CD14-positive monocyte (primary cell): ENCODE data around the gene NUP85. TPM values are rescaled to one million over a fixed set of nuclear protein-coding genes. Genes with fewer than 3 reads are reported as not detected.
"Not testable (repeated sequence)": the region's sequence is repeated elsewhere in the genome, so short reads cannot be mapped to it uniquely, and the experiment has no call there.

Source experiments
- DNase-seq, 3 donors: peaks; one replicate each; pipeline ENCODE4 v3.0.0-alpha.2; 2011 to 2022
- H2AFZ ChIP-seq: 2 replicates; pipeline ENCODE4 v1.6.0; 2012; ENCODE audit warnings: mild to moderate bottlenecking, low read depth, low read length, inconsistent platforms; ENCODE audit not compliant: insufficient read depth, poor library complexity, severe bottlenecking
- H3K27ac ChIP-seq, 2 donors: 1 replicate in 1 of 2; 2 replicates in 1 of 2; pipeline ENCODE4 v1.5.1; 2012 to 2013; ENCODE audit warnings: low read length in 2 of 2, control low read depth in 1 of 2, inconsistent platforms in 1 of 2, low read depth in 1 of 2, mild to moderate bottlenecking in 1 of 2
- H3K27me3 ChIP-seq, 2 donors: one replicate each; pipeline versions ENCODE4 v1.6.0 to v1.6.1; 2011 to 2013; ENCODE audit warnings: low read length in 2 of 2; ENCODE audit not compliant: control insufficient read depth in 2 of 2, insufficient read depth in 2 of 2
- H3K36me3 ChIP-seq, 2 donors: replicated peaks in 1 of 2; 1 replicate in 1 of 2; 2 replicates in 1 of 2; pipeline versions ENCODE4 v1.5.1 to v1.6.1; 2012 to 2013; ENCODE audit warnings: low read length in 2 of 2, control low read depth in 1 of 2, inconsistent platforms in 1 of 2, mild to moderate bottlenecking in 1 of 2; ENCODE audit not compliant: insufficient read depth in 2 of 2, control insufficient read depth in 1 of 2
- H3K4me1 ChIP-seq, 2 donors: 1 replicate in 1 of 2; 2 replicates in 1 of 2; pipeline versions ENCODE4 v1.5.1 to v1.6.1; 2012 to 2013; ENCODE audit warnings: low read length in 2 of 2, control low read depth in 1 of 2, inconsistent platforms in 1 of 2, mild to moderate bottlenecking in 1 of 2, moderate library complexity in 1 of 2; ENCODE audit not compliant: insufficient read depth in 2 of 2, control insufficient read depth in 1 of 2
- H3K4me2 ChIP-seq: replicated peaks from 2 replicates; pipeline ENCODE3; 2012; ENCODE audit warnings: low read length, moderate library complexity, mild to moderate bottlenecking; ENCODE audit not compliant: poor library complexity, severe bottlenecking; ENCODE audit errors: extremely low read depth
- H3K4me3 ChIP-seq, 3 experiments: fragments of 200-600 bp in 1 of 3; sonication (generic) in 1 of 3; replicated peaks in 1 of 3; 1 replicate in 2 of 3; 2 replicates in 1 of 3; pipeline ENCODE4 v1.5.1; 2011 to 2013; ENCODE audit warnings: low read length in 3 of 3, mild to moderate bottlenecking in 3 of 3, control low read depth in 2 of 3, low read depth in 2 of 3, inconsistent platforms in 1 of 3, moderate library complexity in 1 of 3
- H3K79me2 ChIP-seq: 2 replicates; pipeline ENCODE4 v1.6.0; 2012; ENCODE audit warnings: mild to moderate bottlenecking, control low read depth, inconsistent platforms, low read length, moderate library complexity; ENCODE audit not compliant: insufficient read depth
- H3K9ac ChIP-seq: 2 replicates; pipeline ENCODE4 v1.6.0; 2017; ENCODE audit warnings: low read length, mild to moderate bottlenecking; ENCODE audit not compliant: insufficient read depth, poor library complexity, severe bottlenecking
- H3K9me3 ChIP-seq, 2 donors: replicated peaks in 1 of 2; 1 replicate in 1 of 2; 2 replicates in 1 of 2; pipeline versions ENCODE4 v1.5.1 to v1.6.1; 2012 to 2013; ENCODE audit warnings: low read length in 2 of 2, control low read depth in 1 of 2; ENCODE audit not compliant: control insufficient read depth in 1 of 2, insufficient read depth in 1 of 2
- H4K20me1 ChIP-seq: 2 replicates; pipeline ENCODE4 v1.6.0; 2012; ENCODE audit warnings: mild to moderate bottlenecking, low read length, control low read depth, moderate library complexity; ENCODE audit not compliant: insufficient read depth
- H3K27ac Mint-ChIP-seq, 7 donors: one replicate each; pipeline ENCODE4 v1.8.0; 2020; ENCODE audit warnings: mild to moderate bottlenecking in 7 of 7, mixed read lengths in 7 of 7, moderate library complexity in 6 of 7, inconsistent platforms in 2 of 7
- H3K27me3 Mint-ChIP-seq, 3 donors: one replicate each; pipeline ENCODE4 v1.8.0; 2021 to 2022; ENCODE audit warnings: low read depth in 3 of 3, mild to moderate bottlenecking in 3 of 3, mixed read lengths in 3 of 3, moderate library complexity in 3 of 3, inconsistent platforms in 1 of 3
- H3K36me3 Mint-ChIP-seq, 2 donors: one replicate each; pipeline ENCODE4 v1.8.0; 2020; ENCODE audit warnings: mixed read lengths in 2 of 2, inconsistent platforms in 1 of 2, mild to moderate bottlenecking in 1 of 2
- H3K4me1 Mint-ChIP-seq: one replicate; pipeline ENCODE4 v1.8.0; 2020; ENCODE audit warnings: mild to moderate bottlenecking, mixed read lengths
- H3K4me3 Mint-ChIP-seq, 2 donors: one replicate each; pipeline ENCODE4 v1.8.0; 2020; ENCODE audit warnings: mild to moderate bottlenecking in 2 of 2, mixed read lengths in 2 of 2, moderate library complexity in 1 of 2
- H3K9me3 Mint-ChIP-seq, 7 donors: one replicate each; pipeline ENCODE4 v1.8.0; 2020 to 2022; ENCODE audit warnings: mixed read lengths in 7 of 7, mild to moderate bottlenecking in 6 of 7, moderate library complexity in 6 of 7, inconsistent platforms in 2 of 7
- WGBS: methylation state at CpG from one replicate; pipeline ENCODE4 v1.1.5; 2013; ENCODE audit warnings: missing lambda C conversion rate; ENCODE audit not compliant: insufficient coverage; 5-methylcytosine and 5-hydroxymethylcytosine counted together
- intact Hi-C, 2 donors: fragments of 100-400 bp; cut with micrococcal nuclease; formaldehyde crosslinking; loops; one replicate each; pipeline versions ENCODE4 v1.15.0 to v1.15.1; 2023
- polyA plus RNA-seq, 3 donors: library from polyadenylated mRNA; depleted of rRNA in 1 of 3; unstranded in 2 of 3; stranded (reverse) in 1 of 3; fragments of 300-500 nt in 2 of 3; fragments of >200 nt in 1 of 3; fragmentation: Illumina TruSeq in 2 of 3; gene quantifications; 1 replicate in 2 of 3; 2 replicates in 1 of 3; pipeline ENCODE4 v1.2.3, GENCODE V29; 2012 to 2021
- TF ChIP-seq, protein P1 (sequence below): fragments of 200-600 bp; IDR thresholded peaks from one replicate; pipeline ENCODE4 v1.8.0; 2022; ENCODE audit warnings: antibody characterized with exemption, mild to moderate bottlenecking

NUP85 gene
- polyA plus RNA-seq, 3 donors, result 36.3 to 94.2 (median 38.7) TPM

- intact Hi-C loops, result no loop called here
- Histone ChIP-seq H4K20me1 (no peaks in the 10 kb centered on the region), H3K4me1 (peaks cover 3 to 5% of the 10 kb centered on the region in 2 donors), H2AFZ (no peak overlapping the region), H3K4me2 (no peak overlapping the region), H3K27ac (no peak overlapping the region), H3K36me3 (peaks cover 27 to 64% of the 10 kb centered on the region in 2 donors), H3K9me3 (no peaks in the 10 kb centered on the region), H3K79me2 (peaks cover 27% of the 10 kb centered on the region), H3K27me3 (no peaks in the 10 kb centered on the region), H3K9ac (no peak overlapping the region), H3K4me3 (no peak overlapping the region)
- H3K27ac Mint-ChIP-seq, result no peak overlapping the region
- TF ChIP-seq, protein P1, sequence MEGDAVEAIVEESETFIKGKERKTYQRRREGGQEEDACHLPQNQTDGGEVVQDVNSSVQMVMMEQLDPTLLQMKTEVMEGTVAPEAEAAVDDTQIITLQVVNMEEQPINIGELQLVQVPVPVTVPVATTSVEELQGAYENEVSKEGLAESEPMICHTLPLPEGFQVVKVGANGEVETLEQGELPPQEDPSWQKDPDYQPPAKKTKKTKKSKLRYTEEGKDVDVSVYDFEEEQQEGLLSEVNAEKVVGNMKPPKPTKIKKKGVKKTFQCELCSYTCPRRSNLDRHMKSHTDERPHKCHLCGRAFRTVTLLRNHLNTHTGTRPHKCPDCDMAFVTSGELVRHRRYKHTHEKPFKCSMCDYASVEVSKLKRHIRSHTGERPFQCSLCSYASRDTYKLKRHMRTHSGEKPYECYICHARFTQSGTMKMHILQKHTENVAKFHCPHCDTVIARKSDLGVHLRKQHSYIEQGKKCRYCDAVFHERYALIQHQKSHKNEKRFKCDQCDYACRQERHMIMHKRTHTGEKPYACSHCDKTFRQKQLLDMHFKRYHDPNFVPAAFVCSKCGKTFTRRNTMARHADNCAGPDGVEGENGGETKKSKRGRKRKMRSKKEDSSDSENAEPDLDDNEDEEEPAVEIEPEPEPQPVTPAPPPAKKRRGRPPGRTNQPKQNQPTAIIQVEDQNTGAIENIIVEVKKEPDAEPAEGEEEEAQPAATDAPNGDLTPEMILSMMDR, result no peak
- WGBS, result no CpG with 5 or more reads among the region's 6 CpGs
- H3K36me3 Mint-ChIP-seq, result peaks cover 40 to 76% of the 10 kb centered on the region in 2 donors
- peaks cover 7% of the 10 kb centered on the region for H3K4me1 Mint-ChIP-seq
- H3K4me3 Mint-ChIP-seq, result no peak overlapping the region
- DNase-seq, result no peak
- H3K9me3 Mint-ChIP-seq, result no peaks in the 10 kb centered on the region
- H3K27me3 Mint-ChIP-seq, result peaks cover 0 to 2% (median 0%) of the 10 kb centered on the region in 3 donors
Measured at GRCh38 chr17:75277664-75278071, 72.2 kb downstream of the NUP85 start.

- H3K27ac ChIP-seq, H3K9me3 Mint-ChIP-seq, H3K9ac ChIP-seq, H3K4me1 Mint-ChIP-seq, H3K4me2 ChIP-seq, H3K27ac Mint-ChIP-seq, DNase-seq, H3K4me1 ChIP-seq, H4K20me1 ChIP-seq, H3K27me3 ChIP-seq, H3K4me3 Mint-ChIP-seq, intact Hi-C loops, H3K27me3 Mint-ChIP-seq, H3K4me3 ChIP-seq, H2AFZ ChIP-seq, H3K9me3 ChIP-seq: not testable (repeated sequence)
- H3K36me3 Mint-ChIP-seq, result peaks cover 30 to 67% of the 10 kb centered on the region in 2 donors
- Histone ChIP-seq H3K36me3 (peaks cover 25 to 58% of the 10 kb centered on the region in 2 donors), H3K79me2 (peaks cover 16% of the 10 kb centered on the region)
- WGBS, result no CpG with 5 or more reads among the region's 4 CpGs
Measured at GRCh38 chr17:75280189-75280588, 74.7 kb downstream of the NUP85 start.
